OCI-LY1 (cell line): ENCODE measurements around the gene PCDHGA11.
"Not testable (repeated sequence)": the region's sequence is repeated elsewhere in the genome, so short reads cannot be mapped to it uniquely, and the experiment has no call there.

Experiments
- H2AFZ ChIP-seq: fragments of 200-600 bp; sonication (generic), shearing (Covaris generic); 2 replicates; pipeline ENCODE4 v1.6.0; 2014; ENCODE audit warnings: antibody characterized with exemption, mild to moderate bottlenecking, low read length
- H3F3A ChIP-seq: fragments of 200-600 bp; sonication (generic), shearing (Covaris generic); 2 replicates; pipeline ENCODE4 v1.6.0; 2014; ENCODE audit warnings: mild to moderate bottlenecking, antibody characterized with exemption, low read length, moderate library complexity; ENCODE audit not compliant: insufficient read depth
- H3K27ac ChIP-seq: fragments of 200-600 bp; sonication (generic); 2 replicates; pipeline ENCODE4 v1.5.1; 2014; ENCODE audit warnings: low read length, mixed run types, mild to moderate bottlenecking, low read depth; ENCODE audit not compliant: poor library complexity, severe bottlenecking
- H3K27me3 ChIP-seq: fragments of 200-600 bp; sonication (generic); 2 replicates; pipeline ENCODE4 v1.6.0; 2014; ENCODE audit warnings: antibody characterized with exemption, mild to moderate bottlenecking, low read length, moderate library complexity; ENCODE audit not compliant: insufficient read depth
- H3K36me3 ChIP-seq: fragments of 200-600 bp; sonication (generic); 2 replicates; pipeline ENCODE4 v1.6.1; 2014; ENCODE audit warnings: mild to moderate bottlenecking, antibody characterized with exemption, low read length, moderate library complexity, mixed read lengths; ENCODE audit not compliant: insufficient read depth
- H3K4me1 ChIP-seq: fragments of 200-600 bp; sonication (generic); 2 replicates; pipeline ENCODE4 v1.5.1; 2014; ENCODE audit warnings: mild to moderate bottlenecking, low read length, moderate library complexity; ENCODE audit not compliant: insufficient read depth, severe bottlenecking
- H3K4me2 ChIP-seq: fragments of 200-600 bp; sonication (generic), shearing (Covaris generic); 2 replicates; pipeline ENCODE4 v1.6.1; 2014; ENCODE audit warnings: low read length
- H3K4me3 ChIP-seq: fragments of 200-600 bp; sonication (generic); 2 replicates; pipeline ENCODE4 v1.5.1; 2014; ENCODE audit warnings: low read length, low read depth, mild to moderate bottlenecking, mixed read lengths; ENCODE audit not compliant: poor library complexity, severe bottlenecking
- H3K79me2 ChIP-seq: fragments of 200-600 bp; shearing (Covaris generic); 2 replicates; pipeline ENCODE4 v1.6.1; 2016; ENCODE audit warnings: mixed run types, low read length, mixed read lengths; ENCODE audit not compliant: insufficient read depth
- H3K9ac ChIP-seq: fragments of 200-600 bp; sonication (generic), shearing (Covaris generic); 2 replicates; pipeline ENCODE4 v1.6.1; 2014; ENCODE audit warnings: mild to moderate bottlenecking, low read length, mixed read lengths
- H3K9me2 ChIP-seq: fragments of 200-600 bp; sonication (generic), shearing (Covaris generic); 2 replicates; pipeline ENCODE4 v1.6.1; 2014; ENCODE audit warnings: low read depth, mild to moderate bottlenecking, low read length, mixed read lengths
- H3K9me3 ChIP-seq: fragments of 200-600 bp; shearing (Covaris generic); 2 replicates; pipeline ENCODE4 v1.6.1; 2014; ENCODE audit warnings: low read length, mixed read lengths
- H4K20me1 ChIP-seq: fragments of 200-600 bp; sonication (generic), shearing (Covaris generic); 2 replicates; pipeline ENCODE4 v1.6.0; 2016; ENCODE audit warnings: mild to moderate bottlenecking, low read length; ENCODE audit not compliant: insufficient read depth
- EZH2 ChIP-seq: fragments of 200-600 bp; sonication (generic), shearing (Covaris generic); IDR thresholded peaks from 2 replicates; pipeline ENCODE4 v1.8.0; 2017; ENCODE audit warnings: borderline replicate concordance, mixed run types, mild to moderate bottlenecking, antibody characterized with exemption, low read length, moderate library complexity, mixed read lengths
- TF ChIP-seq, protein P1 (sequence below): fragments of 200-600 bp; sonication (generic), shearing (Covaris generic); IDR thresholded peaks from 2 replicates; pipeline ENCODE4 v1.5.1; 2017; ENCODE audit warnings: mild to moderate bottlenecking, antibody characterized with exemption, low read length, moderate library complexity, mixed read lengths

The PCDHGA11 gene

GRCh38 chr5:141393267-141393666 lies 27.6 kb upstream of the PCDHGA11 start:
- Histone ChIP-seq H2AFZ (no peak overlapping the region), H3K9me3 (peaks cover 6% of the 10 kb centered on the region; the same call in 1 of the 2 replicates), H3K9ac (no peak overlapping the region), H3K9me2 (no peaks in the 10 kb centered on the region), H3K79me2 (no peaks in the 10 kb centered on the region), H3K27me3 (no peaks in the 10 kb centered on the region), H3F3A (no peaks in the 10 kb centered on the region), H3K27ac (no peak overlapping the region), H3K36me3 (no peaks in the 10 kb centered on the region), H3K4me2 (no peak overlapping the region), H3K4me3 (no peak overlapping the region), H4K20me1 (no peaks in the 10 kb centered on the region), H3K4me1 (no peaks in the 10 kb centered on the region)
- TF ChIP-seq EZH2 = no peak
- TF ChIP-seq, protein P1, sequence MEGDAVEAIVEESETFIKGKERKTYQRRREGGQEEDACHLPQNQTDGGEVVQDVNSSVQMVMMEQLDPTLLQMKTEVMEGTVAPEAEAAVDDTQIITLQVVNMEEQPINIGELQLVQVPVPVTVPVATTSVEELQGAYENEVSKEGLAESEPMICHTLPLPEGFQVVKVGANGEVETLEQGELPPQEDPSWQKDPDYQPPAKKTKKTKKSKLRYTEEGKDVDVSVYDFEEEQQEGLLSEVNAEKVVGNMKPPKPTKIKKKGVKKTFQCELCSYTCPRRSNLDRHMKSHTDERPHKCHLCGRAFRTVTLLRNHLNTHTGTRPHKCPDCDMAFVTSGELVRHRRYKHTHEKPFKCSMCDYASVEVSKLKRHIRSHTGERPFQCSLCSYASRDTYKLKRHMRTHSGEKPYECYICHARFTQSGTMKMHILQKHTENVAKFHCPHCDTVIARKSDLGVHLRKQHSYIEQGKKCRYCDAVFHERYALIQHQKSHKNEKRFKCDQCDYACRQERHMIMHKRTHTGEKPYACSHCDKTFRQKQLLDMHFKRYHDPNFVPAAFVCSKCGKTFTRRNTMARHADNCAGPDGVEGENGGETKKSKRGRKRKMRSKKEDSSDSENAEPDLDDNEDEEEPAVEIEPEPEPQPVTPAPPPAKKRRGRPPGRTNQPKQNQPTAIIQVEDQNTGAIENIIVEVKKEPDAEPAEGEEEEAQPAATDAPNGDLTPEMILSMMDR = no peak

DNA sequence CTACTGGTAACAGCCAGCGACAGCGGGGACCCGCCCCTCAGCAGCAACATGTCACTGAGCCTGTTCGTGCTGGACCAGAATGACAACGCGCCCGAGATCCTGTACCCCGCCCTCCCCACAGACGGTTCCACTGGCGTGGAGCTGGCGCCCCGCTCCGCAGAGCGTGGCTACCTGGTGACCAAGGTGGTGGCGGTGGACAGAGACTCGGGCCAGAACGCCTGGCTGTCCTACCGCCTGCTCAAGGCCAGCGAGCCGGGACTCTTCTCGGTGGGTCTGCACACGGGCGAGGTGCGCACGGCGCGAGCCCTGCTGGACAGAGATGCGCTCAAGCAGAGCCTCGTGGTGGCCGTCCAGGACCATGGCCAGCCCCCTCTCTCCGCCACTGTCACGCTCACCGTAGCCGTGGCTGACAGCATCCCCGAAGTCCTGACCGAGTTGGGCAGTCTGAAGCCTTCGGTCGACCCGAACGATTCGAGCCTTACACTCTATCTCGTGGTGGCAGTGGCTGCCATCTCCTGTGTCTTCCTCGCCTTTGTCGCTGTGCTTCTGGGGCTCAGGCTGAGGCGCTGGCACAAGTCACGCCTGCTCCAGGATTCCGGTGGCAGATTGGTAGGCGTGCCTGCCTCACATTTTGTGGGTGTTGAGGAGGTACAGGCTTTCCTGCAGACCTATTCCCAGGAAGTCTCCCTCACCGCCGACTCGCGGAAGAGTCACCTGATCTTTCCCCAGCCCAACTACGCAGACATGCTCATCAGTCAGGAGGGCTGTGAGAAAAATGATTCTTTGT lies 26.3 kb upstream of the PCDHGA11 start:
- not testable (repeated sequence) for H3K4me3 ChIP-seq, H3K4me1 ChIP-seq, H2AFZ ChIP-seq, H3F3A ChIP-seq, H3K4me2 ChIP-seq, H3K27ac ChIP-seq, H3K9me3 ChIP-seq, H3K79me2 ChIP-seq, H3K27me3 ChIP-seq, H3K9me2 ChIP-seq, H3K9ac ChIP-seq, H3K36me3 ChIP-seq, H4K20me1 ChIP-seq

GRCh38 chr5:141397756-141398551 lies 22.9 kb upstream of the PCDHGA11 start, which contains the start of gene PCDHGB5:
Gene PCDHGB5 (plus strand): TSS chr5:141397947. CDS start chr5:141398128, 181 bp downstream.
- not testable (repeated sequence) for H3K4me3 ChIP-seq, H3K4me2 ChIP-seq, H3K4me1 ChIP-seq, H3K27me3 ChIP-seq, H2AFZ ChIP-seq, H3K9me2 ChIP-seq, H3F3A ChIP-seq, H3K9ac ChIP-seq, H3K27ac ChIP-seq, H3K79me2 ChIP-seq, H4K20me1 ChIP-seq, H3K36me3 ChIP-seq, H3K9me3 ChIP-seq

- peaks cover 5% of the 10 kb centered on the region; the same call in 1 of the 2 replicates for H3K9me3 ChIP-seq
- TF ChIP-seq EZH2 = no peak
- TF ChIP-seq, protein P1 = no peak
These were observed 22.2 kb upstream of the PCDHGA11 start for GRCh38 chr5:141398608-141399007.

More at GRCh38 chr5:141398608-141399007, 22.2 kb upstream of the PCDHGA11 start:
- no peaks in the 10 kb centered on the region for H3K36me3 ChIP-seq
- H3K9ac ChIP-seq = no peak overlapping the region
- H3K27me3 ChIP-seq = no peaks in the 10 kb centered on the region
- no peaks in the 10 kb centered on the region for H3K9me2 ChIP-seq
- no peaks in the 10 kb centered on the region for H3F3A ChIP-seq
- H3K4me1 ChIP-seq = no peaks in the 10 kb centered on the region
- H3K4me2 ChIP-seq = no peak overlapping the region
- H4K20me1 ChIP-seq = no peaks in the 10 kb centered on the region
- H3K27ac ChIP-seq = no peak overlapping the region
- H3K79me2 ChIP-seq = no peaks in the 10 kb centered on the region
- no peak overlapping the region for H3K4me3 ChIP-seq
- H2AFZ ChIP-seq = no peak overlapping the region
